Left ventricle myocardium superior (tissue), 1 donor: Measurements from ENCODE around the gene FTL. TPM values are rescaled to one million over a fixed set of nuclear protein-coding genes. Genes with fewer than 3 reads are reported as not detected.
A peak's percentile ranks its signal among the peaks of the same experiment; 100 is the strongest.
"Not testable (repeated sequence)": the region's sequence is repeated elsewhere in the genome, so short reads cannot be mapped to it uniquely, and the experiment has no call there.

Experiments used
- ATAC-seq: fragments of 200-7000 bp; cut with Tn5 transposase; one replicate; pipeline ENCODE4 v1.9.1; 2020; ENCODE audit warnings: mild to moderate bottlenecking, moderate library complexity
- DNase-seq: peaks from one replicate; pipeline ENCODE4 v3.0.0-alpha.2; 2020
- intact Hi-C: fragments of 100-400 bp; cut with micrococcal nuclease; formaldehyde crosslinking; loops from one replicate; pipeline ENCODE4 v1.11.0; 2022
- long read RNA-seq: library from polyadenylated mRNA; unstranded; transcript quantifications from one replicate; pipeline ENCODE4 v2.0.0, GENCODE V29; 2021
- total RNA-seq: library from RNA; stranded (reverse); fragmentation: NEBNext Ultra II Directional; extraction: Animal tissue kit (Norgen Biotek cat#: 25700); gene quantifications from one replicate; pipeline ENCODE4 v1.2.1, GENCODE V29; 2021
- donor health status: DM: no; HTN: yes; CAD: no; lungs with severe emphysema.

The FTL gene
- total RNA-seq, result 684 TPM
- long read RNA-seq, transcript FTL-201 (4 exons, 878 nt), result major isoform, 1,041 of 1,074 reads
- long read RNA-seq, partial matches to known transcripts, result 24 of 1,074 reads
- long read RNA-seq, other reads (novel, unspliced or antisense), result 9 of 1,074 reads

- intact Hi-C loops, result no loop called here
- peak; percentile 87 for ATAC-seq
Observed at GRCh38 chr19:48965040-48965805, at the start of gene FTL. Gene FTL, plus strand, starts transcription at chr19:48965309. Its CDS starts 199 bp downstream, at chr19:48965508.

GRCh38 chr19:48915757-48916156 lies 49.4 kb upstream of the FTL start:
- ATAC-seq (no peak), DNase-seq (no peak)
- intact Hi-C loops, result no loop called here

More at GRCh38 chr19:48965040-48965805, at the start of gene FTL:
- peak; percentile 99 for DNase-seq

- ATAC-seq, result no peak
- intact Hi-C loops, result no loop called here
- no peak for DNase-seq
Observed at GRCh38 chr19:48918071-48918470, 47.0 kb upstream of the FTL start.

GRCh38 chr19:48918801-48919247 lies 46.3 kb upstream of the FTL start:
- intact Hi-C loops, result no loop called here
- ATAC-seq, result peak; percentile 31
- DNase-seq, result no peak

GRCh38 chr19:48919271-48919670 lies 45.8 kb upstream of the FTL start:
- ATAC-seq, DNase-seq, intact Hi-C loops: not testable (repeated sequence)

- intact Hi-C loops, result no loop called here
- no peak for DNase-seq
- no peak for ATAC-seq
Observed at GRCh38 chr19:48920949-48921348, 44.2 kb upstream of the FTL start.

- intact Hi-C loops, result no loop called here
- no peak for ATAC-seq
Observed at GRCh38 chr19:48921721-48922500, 43.2 kb upstream of the FTL start.

GRCh38 chr19:48922548-48923490 lies 42.3 kb upstream of the FTL start:
- intact Hi-C loops, result no loop called here
- DNase-seq, result no peak
- no peak for ATAC-seq

More at GRCh38 chr19:48921721-48922500, 43.2 kb upstream of the FTL start:
- no peak for DNase-seq

- intact Hi-C loops, result no loop called here
- no peak for ATAC-seq
- no peak for DNase-seq
Observed at GRCh38 chr19:48925240-48925843, 39.8 kb upstream of the FTL start.

GRCh38 chr19:48925890-48926289 lies 39.2 kb upstream of the FTL start:
- DNase-seq, ATAC-seq, intact Hi-C loops: not testable (repeated sequence)

GRCh38 chr19:48926909-48927308 lies 38.2 kb upstream of the FTL start:
- intact Hi-C loops, result no loop called here
- no peak for DNase-seq
- ATAC-seq, result peak; percentile 37

- DNase-seq, ATAC-seq, intact Hi-C loops: not testable (repeated sequence)
Observed at GRCh38 chr19:48927692-48928091, 37.4 kb upstream of the FTL start.

- no peak for DNase-seq
Observed at GRCh38 chr19:48928164-48929025, 36.7 kb upstream of the FTL start.

GRCh38 chr19:48933382-48933932 lies 31.7 kb upstream of the FTL start, which contains the start of gene DHDH:
Gene DHDH, plus strand, starts transcription at chr19:48933699. Its CDS starts 23 bp downstream, at chr19:48933722.
- intact Hi-C loops, result no loop called here
- DNase-seq, result peak; percentile 78
- ATAC-seq, result peak; percentile 88

More at GRCh38 chr19:48928164-48929025, 36.7 kb upstream of the FTL start:
- ATAC-seq, result no peak
- intact Hi-C loops, result no loop called here

- intact Hi-C loops, result no loop called here
- DNase-seq, result no peak
- no peak for ATAC-seq
Observed at GRCh38 chr19:48934837-48935236, 30.3 kb upstream of the FTL start.

GRCh38 chr19:48935864-48936263 lies 29.2 kb upstream of the FTL start:
- DNase-seq (no peak), ATAC-seq (no peak)
- intact Hi-C loops, result no loop called here

GRCh38 chr19:48938256-48938655 lies 26.9 kb upstream of the FTL start:
- intact Hi-C loops, result no loop called here
- no peak for ATAC-seq
- no peak for DNase-seq
